IMR-90 (cell line): ENCODE data around the gene KCNJ4. TPM values are rescaled to one million over a fixed set of nuclear protein-coding genes. Genes with fewer than 3 reads are reported as not detected.

Experiments
- ATAC-seq: fragments of 200-7000 bp; cut with Tn5 transposase; 2 replicates; pipeline ENCODE4 v1.9.1; 2020; ENCODE audit warnings: low read depth, mild to moderate bottlenecking, moderate library complexity
- BruUV-seq: library from RNA; stranded (reverse); fragments of 400-500 nt; replicated peaks from 2 replicates; lab custom pipeline; 2021; lab: Mats Ljungman, UMichigan
- CTCF ChIA-PET: fragments of 300-600 bp; formaldehyde crosslinking; extraction: SDS; loops from one replicate; lab custom pipeline; 2021; ENCODE audit warnings: antibody characterized with exemption; lab: Yijun Ruan, JAX
- POLR2A ChIA-PET: fragments of 300-600 bp; sonication (Branson Sonifier 250); formaldehyde crosslinking; loops from one replicate; lab custom pipeline; 2022; ENCODE audit warnings: antibody characterized with exemption; ENCODE audit not compliant: unreplicated experiment; lab: Charles Lee
- DNase-seq: peaks from one replicate; pipeline ENCODE4 v3.0.0; 2013
- H2AFZ ChIP-seq: replicated peaks from 2 replicates; pipeline ENCODE3; 2013; ENCODE audit warnings: low read length, mild to moderate bottlenecking; ENCODE audit not compliant: poor library complexity
- H2AK5ac ChIP-seq: 2 replicates; pipeline ENCODE4 v1.6.1; 2013; ENCODE audit warnings: low read depth, low read length, inconsistent platforms
- H2AK9ac ChIP-seq: replicated peaks from 2 replicates; pipeline ENCODE3; 2013; ENCODE audit warnings: mild to moderate bottlenecking, low read depth, low read length, moderate library complexity; ENCODE audit not compliant: poor library complexity
- H2BK120ac ChIP-seq: 2 replicates; pipeline ENCODE4 v1.6.1; 2013; ENCODE audit warnings: low read depth, low read length, inconsistent platforms
- H2BK15ac ChIP-seq: 3 replicates; pipeline ENCODE4 v1.6.1; 2013; ENCODE audit warnings: low read depth, low read length, inconsistent platforms
- H2BK20ac ChIP-seq: 2 replicates; pipeline ENCODE4 v1.6.1; 2013; ENCODE audit warnings: low read depth, mild to moderate bottlenecking, inconsistent platforms, low read length, moderate library complexity
- H2BK5ac ChIP-seq: 2 replicates; pipeline ENCODE4 v1.6.1; 2013; ENCODE audit warnings: mild to moderate bottlenecking, low read depth, low read length, inconsistent platforms; ENCODE audit not compliant: poor library complexity, severe bottlenecking
- H3K14ac ChIP-seq: replicated peaks from 2 replicates; pipeline ENCODE4 v1.6.1; 2013; ENCODE audit warnings: low read depth, low read length, inconsistent platforms
- H3K18ac ChIP-seq: 2 replicates; pipeline ENCODE4 v1.6.1; 2013; ENCODE audit warnings: low read depth, low read length, control low read depth
- H3K23ac ChIP-seq: 2 replicates; pipeline ENCODE4 v1.6.1; 2013; ENCODE audit warnings: low read depth, low read length, inconsistent platforms
- H3K27ac ChIP-seq: 2 replicates; pipeline ENCODE4 v1.5.1; 2013; ENCODE audit warnings: mild to moderate bottlenecking, control low read depth, low read length; ENCODE audit not compliant: insufficient read depth
- H3K27me3 ChIP-seq: 2 replicates; pipeline ENCODE4 v1.6.1; 2013; ENCODE audit warnings: low read length; ENCODE audit not compliant: control insufficient read depth, insufficient read depth
- H3K36me3 ChIP-seq: 2 replicates; pipeline ENCODE4 v1.6.1; 2013; ENCODE audit warnings: low read length, mixed read lengths; ENCODE audit not compliant: control insufficient read depth, insufficient read depth
- H3K4ac ChIP-seq: 2 replicates; pipeline ENCODE4 v1.6.1; 2013; ENCODE audit warnings: low read depth, low read length, inconsistent platforms
- H3K4me1 ChIP-seq: 2 replicates; pipeline ENCODE4 v1.6.1; 2013; ENCODE audit warnings: low read length, mixed read lengths; ENCODE audit not compliant: control insufficient read depth, insufficient read depth
- H3K4me2 ChIP-seq: 2 replicates; pipeline ENCODE4 v1.6.1; 2013; ENCODE audit warnings: low read depth, mild to moderate bottlenecking, control low read depth, low read length, moderate library complexity
- H3K4me3 ChIP-seq: 2 replicates; pipeline ENCODE4 v1.5.1; 2013; ENCODE audit warnings: low read depth, mild to moderate bottlenecking, control low read depth, low read length, moderate library complexity; ENCODE audit not compliant: insufficient read depth
- H3K56ac ChIP-seq: 2 replicates; pipeline ENCODE4 v1.6.1; 2013; ENCODE audit warnings: low read length, inconsistent platforms; ENCODE audit not compliant: insufficient read depth; ENCODE audit errors: extremely low read depth
- H3K79me1 ChIP-seq, 2 experiments: 2 replicates each; pipeline ENCODE4 v1.6.1; 2013; ENCODE audit warnings: low read length in 2 of 2, inconsistent platforms in 1 of 2, low read depth in 1 of 2
- H3K9ac ChIP-seq: 2 replicates; pipeline ENCODE4 v1.6.1; 2013; ENCODE audit warnings: low read depth, low read length, control low read depth
- H3K9me1 ChIP-seq: 2 replicates; pipeline ENCODE4 v1.6.1; 2013; ENCODE audit warnings: low read length, inconsistent platforms; ENCODE audit not compliant: insufficient read depth
- H3K9me3 ChIP-seq: 2 replicates; pipeline ENCODE4 v1.6.1; 2013; ENCODE audit warnings: low read length; ENCODE audit not compliant: control insufficient read depth, insufficient read depth
- H4K20me1 ChIP-seq: 2 replicates; pipeline ENCODE4 v1.6.1; 2013; ENCODE audit warnings: low read length, inconsistent platforms; ENCODE audit not compliant: insufficient read depth
- H4K5ac ChIP-seq: 2 replicates; pipeline ENCODE4 v1.6.1; 2013; ENCODE audit warnings: mild to moderate bottlenecking, low read depth, low read length, control low read depth
- H4K8ac ChIP-seq, 2 experiments: 2 replicates each; pipeline ENCODE4 v1.6.1; 2013; ENCODE audit warnings: low read depth in 2 of 2, low read length in 2 of 2, control low read depth in 1 of 2, inconsistent platforms in 1 of 2
- H4K91ac ChIP-seq: 2 replicates; pipeline ENCODE4 v1.6.1; 2013; ENCODE audit warnings: low read depth, low read length, inconsistent platforms; ENCODE audit not compliant: insufficient read depth
- CHD1 ChIP-seq: IDR thresholded peaks from 2 replicates; pipeline ENCODE4 v1.6.1; 2012; ENCODE audit warnings: low read depth, low read length, improper control_type of control experiment
- FOS ChIP-seq: fragments of 150-350 bp; IDR thresholded peaks from 2 replicates; pipeline ENCODE4 v1.6.1; 2016; ENCODE audit warnings: low read depth, low read length
- WGBS, 2 experiments: methylation state at CpG; one replicate each; pipeline versions ENCODE4 v1.1.5 to v1.1.7; 2013; ENCODE audit warnings: missing lambda C conversion rate in 2 of 2; ENCODE audit not compliant: insufficient read length in 1 of 2; ENCODE audit errors: extremely low coverage in 2 of 2; 5-methylcytosine and 5-hydroxymethylcytosine counted together
- dilution Hi-C: fragments of 300-500 bp; cut with HindIII; formaldehyde crosslinking; loops from one replicate; pipeline ENCODE4 v1.14.3; 2018; ENCODE audit warnings: low sequenced_read_pairs; ENCODE audit not compliant: unreplicated experiment
- in situ Hi-C: fragments of 300-500 bp; cut with MboI; formaldehyde crosslinking; loops from 3 replicates; pipeline ENCODE4 v1.14.3; 2019; ENCODE audit warnings: low sequenced_read_pairs, inconsistent platforms, mixed read lengths
- intact Hi-C: fragments of 100-400 bp; cut with micrococcal nuclease; formaldehyde crosslinking; loops from 2 replicates; pipeline ENCODE4 v1.10.0; 2022
- polyA plus RNA-seq, 3 experiments: library from polyadenylated mRNA; depleted of rRNA; stranded (reverse); fragments of >200 nt; gene quantifications; 2 replicates each; pipeline ENCODE4 v1.2.3, GENCODE V29; 2012; ENCODE audit warnings: low replicate concordance in 1 of 3
- total RNA-seq: library from RNA; depleted of rRNA; stranded (reverse); fragments of >200 nt; gene quantifications from 2 replicates; pipeline ENCODE4 v1.2.3, GENCODE V29; 2012

Gene KCNJ4
- total and polyA plus RNA-seq, 2 of the 4 experiments (the other 2 are of a cell fraction) = not detected

- Histone ChIP-seq H3K9me3 (no peaks in the 10 kb centered on the region), H4K20me1 (peaks cover 93% of the 10 kb centered on the region), H2BK20ac (no peak overlapping the region), H2BK5ac (no peak overlapping the region), H4K5ac (no peak overlapping the region), H3K9me1 (peaks cover 18% of the 10 kb centered on the region), H2AK9ac (no peak overlapping the region), H3K4me1 (peaks cover 24% of the 10 kb centered on the region), H3K27me3 (no peaks in the 10 kb centered on the region), H3K36me3 (peaks cover 75% of the 10 kb centered on the region), H2BK15ac (no peak overlapping the region), H4K91ac (no peak overlapping the region), H2BK120ac (no peak overlapping the region), H3K4ac (no peak overlapping the region), H3K79me1 (peaks cover 30 to 72% of the 10 kb centered on the region in 2 experiments), H3K4me2 (no peak overlapping the region), H2AFZ (no peak overlapping the region), H3K9ac (0 out of 2 replicates have a peak overlapping the region, but pooled peaks have one; percentile 6), H4K8ac (no peak overlapping the region), H3K4me3 (no peak overlapping the region), H3K27ac (no peak overlapping the region), H3K18ac (no peak overlapping the region), H2AK5ac (no peak overlapping the region), H3K56ac (no peak overlapping the region), H3K14ac (no peak overlapping the region), H3K23ac (0 out of 2 replicates have a peak overlapping the region, but pooled peaks have one; percentile 17)
- in situ Hi-C loops (no loop called here), dilution Hi-C loops (no loop called here), intact Hi-C loops (no loop called here)
- TF ChIP-seq CHD1 (no peak), FOS (no peak)
- BruUV-seq = no TSS peak
- ChIA-PET POLR2A (no interaction called here), CTCF (interaction anchor here (0.6 kb wide), 1 partner anchor 1883 kb away, joined by 3 read pairs; no protein-coding TSS in a partner anchor)
- DNase-seq (peak; percentile 77), ATAC-seq (no peak)
- WGBS, 2 experiments = no CpG with 5 or more reads among the region's 2 CpGs
These were observed 39.5 kb upstream of the KCNJ4 start for GRCh38 chr22:38494498-38494897.
